Activated naive CD8-positive, alpha-beta T cell (primary cell): ENCODE measurements around the gene EFNB3.
A peak's percentile ranks its signal among the peaks of the same experiment; 100 is the strongest.

ENCODE experiments used
- H3K27ac Mint-ChIP-seq: one replicate; pipeline ENCODE4 v1.8.0; 2021; ENCODE audit warnings: mixed read lengths
- H3K27me3 Mint-ChIP-seq: one replicate; pipeline ENCODE4 v1.8.0; 2021; ENCODE audit warnings: mixed read lengths
- H3K36me3 Mint-ChIP-seq: one replicate; pipeline ENCODE4 v1.8.0; 2021; ENCODE audit warnings: mixed read lengths
- H3K4me1 Mint-ChIP-seq: one replicate; pipeline ENCODE4 v1.8.0; 2021; ENCODE audit warnings: low read depth, mixed read lengths
- H3K4me3 Mint-ChIP-seq: one replicate; pipeline ENCODE4 v1.8.0; 2021; ENCODE audit warnings: mild to moderate bottlenecking, mixed read lengths
- H3K9me3 Mint-ChIP-seq: one replicate; pipeline ENCODE4 v1.8.0; 2021; ENCODE audit warnings: low read depth, mixed read lengths

EFNB3 gene

GRCh38 chr17:7704601-7705268, at the start of gene EFNB3:
Gene EFNB3, plus strand, starts transcription at chr17:7705202. Its CDS starts 397 bp downstream, at chr17:7705599.
- Mint-ChIP-seq H3K36me3 (peaks cover 15% of the 10 kb centered on the region), H3K9me3 (no peaks in the 10 kb centered on the region), H3K4me1 (peaks cover 13% of the 10 kb centered on the region), H3K27me3 (peaks cover 16% of the 10 kb centered on the region), H3K4me3 (peak within 1 kb of the TSS; percentile 83), H3K27ac (no peak within 1 kb of the TSS)

GRCh38 chr17:7655541-7655840, 49.5 kb upstream of the EFNB3 start:
- Mint-ChIP-seq H3K4me3 (no peak overlapping the region), H3K27me3 (no peaks in the 10 kb centered on the region), H3K36me3 (no peaks in the 10 kb centered on the region), H3K27ac (no peak overlapping the region), H3K9me3 (no peaks in the 10 kb centered on the region), H3K4me1 (peaks cover 6% of the 10 kb centered on the region)

- Mint-ChIP-seq H3K4me1 (no peaks in the 10 kb centered on the region), H3K9me3 (no peaks in the 10 kb centered on the region), H3K27ac (no peak overlapping the region), H3K4me3 (no peak overlapping the region), H3K36me3 (no peaks in the 10 kb centered on the region), H3K27me3 (no peaks in the 10 kb centered on the region)
Observed at GRCh38 chr17:7656958-7657609, 47.9 kb upstream of the EFNB3 start.

DNA sequence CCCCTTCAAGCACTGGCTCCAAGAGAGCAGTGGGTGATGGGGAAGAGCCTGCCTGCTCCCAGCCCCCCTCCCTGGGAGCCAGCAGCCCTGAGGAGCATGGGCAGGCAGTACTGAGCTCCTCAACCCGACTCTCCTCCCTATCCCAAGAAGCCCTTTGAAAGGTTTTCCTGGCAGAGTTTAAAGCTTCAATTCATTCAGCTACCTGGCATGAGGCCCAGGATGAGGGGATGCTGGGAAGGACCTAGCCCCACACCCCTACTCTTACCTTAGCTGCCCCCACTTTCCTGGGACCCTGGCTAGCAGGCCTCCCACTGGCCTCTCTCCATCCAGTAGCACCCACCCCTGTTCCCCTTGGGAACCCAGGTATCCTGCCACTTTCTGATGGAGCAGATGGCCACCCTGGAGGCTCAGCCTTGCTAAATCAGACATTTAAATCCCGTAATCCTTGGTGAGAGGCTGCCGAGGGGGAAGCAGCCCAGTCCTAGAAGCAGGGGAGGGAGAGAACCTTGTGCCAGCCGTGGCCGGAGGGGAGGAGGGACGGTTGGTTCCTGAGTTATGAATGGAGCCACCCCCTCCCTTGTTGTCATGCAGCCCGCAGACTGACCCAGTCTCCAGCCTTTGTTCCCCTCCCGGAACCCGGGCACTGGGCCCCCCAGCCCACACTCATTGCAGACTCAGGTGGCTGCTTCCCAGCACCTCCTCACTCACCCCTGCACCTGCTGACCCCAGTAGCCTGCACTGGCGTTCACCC, 37.2 kb upstream of the EFNB3 start:
- Mint-ChIP-seq H3K27ac (no peak overlapping the region), H3K36me3 (peaks cover 2% of the 10 kb centered on the region), H3K27me3 (no peaks in the 10 kb centered on the region), H3K4me1 (no peaks in the 10 kb centered on the region), H3K9me3 (no peaks in the 10 kb centered on the region), H3K4me3 (no peak overlapping the region)

GRCh38 chr17:7668482-7668881, 36.5 kb upstream of the EFNB3 start:
- Mint-ChIP-seq H3K27ac (no peak overlapping the region), H3K27me3 (no peaks in the 10 kb centered on the region), H3K36me3 (peaks cover 7% of the 10 kb centered on the region), H3K4me1 (no peaks in the 10 kb centered on the region), H3K9me3 (no peaks in the 10 kb centered on the region), H3K4me3 (no peak overlapping the region)

GRCh38 chr17:7673239-7673638, 31.8 kb upstream of the EFNB3 start:
- Mint-ChIP-seq H3K27me3 (no peaks in the 10 kb centered on the region), H3K4me1 (peaks cover 1% of the 10 kb centered on the region), H3K4me3 (no peak overlapping the region), H3K9me3 (no peaks in the 10 kb centered on the region), H3K36me3 (peaks cover 11% of the 10 kb centered on the region), H3K27ac (no peak overlapping the region)

- H3K27me3 Mint-ChIP-seq: no peaks in the 10 kb centered on the region
- H3K36me3 Mint-ChIP-seq: peaks cover 11% of the 10 kb centered on the region
- peaks cover 3% of the 10 kb centered on the region for H3K4me1 Mint-ChIP-seq
- H3K9me3 Mint-ChIP-seq: no peaks in the 10 kb centered on the region
- H3K4me3 Mint-ChIP-seq: no peak overlapping the region
- H3K27ac Mint-ChIP-seq: no peak overlapping the region
Observed at GRCh38 chr17:7674934-7675333, 30.1 kb upstream of the EFNB3 start.

- Mint-ChIP-seq H3K27me3 (no peaks in the 10 kb centered on the region), H3K36me3 (peaks cover 11% of the 10 kb centered on the region), H3K4me3 (no peak overlapping the region), H3K27ac (no peak overlapping the region), H3K4me1 (peaks cover 5% of the 10 kb centered on the region), H3K9me3 (no peaks in the 10 kb centered on the region)
Observed at GRCh38 chr17:7676533-7676932, 28.5 kb upstream of the EFNB3 start.

GRCh38 chr17:7677388-7678067, 27.5 kb upstream of the EFNB3 start:
- Mint-ChIP-seq H3K27ac (no peak overlapping the region), H3K4me1 (peaks cover 8% of the 10 kb centered on the region), H3K9me3 (no peaks in the 10 kb centered on the region), H3K36me3 (peaks cover 11% of the 10 kb centered on the region), H3K27me3 (no peaks in the 10 kb centered on the region), H3K4me3 (no peak overlapping the region)

DNA sequence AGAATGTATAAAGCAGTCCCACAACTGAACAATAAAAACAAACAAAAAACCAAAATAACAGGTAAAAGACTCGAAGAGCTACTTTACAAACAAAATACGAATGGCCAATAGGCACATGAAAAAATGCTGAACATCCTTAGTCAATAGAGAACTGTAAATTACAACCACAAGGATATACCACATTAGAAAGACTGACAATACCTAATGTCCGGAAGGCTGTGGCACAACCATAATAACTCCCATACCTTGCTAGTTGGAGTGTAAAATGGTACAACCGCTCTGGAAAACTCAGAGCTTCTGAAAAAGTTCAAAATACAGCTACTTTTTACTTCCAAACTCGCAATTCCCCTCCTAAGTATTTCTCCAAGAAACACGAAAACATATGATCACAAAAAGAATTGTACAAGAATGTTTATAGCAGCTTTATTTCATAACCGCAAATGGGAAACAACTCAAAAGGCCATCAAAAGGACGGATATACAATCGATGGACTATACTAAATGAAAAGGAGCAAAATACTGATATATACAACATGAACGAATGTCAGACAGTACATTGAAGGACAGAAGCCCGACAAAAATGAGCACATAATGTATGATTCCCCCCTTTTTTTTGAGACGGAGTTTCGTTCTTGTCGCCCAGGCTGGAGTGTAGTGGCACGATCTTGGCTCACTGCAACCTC, 20.0 kb upstream of the EFNB3 start:
- Mint-ChIP-seq H3K36me3 (peaks cover 6% of the 10 kb centered on the region), H3K4me1 (peaks cover 39% of the 10 kb centered on the region), H3K27me3 (no peaks in the 10 kb centered on the region), H3K27ac (peak overlapping the region; percentile 99), H3K4me3 (peak overlapping the region; percentile 98), H3K9me3 (no peaks in the 10 kb centered on the region)

DNA sequence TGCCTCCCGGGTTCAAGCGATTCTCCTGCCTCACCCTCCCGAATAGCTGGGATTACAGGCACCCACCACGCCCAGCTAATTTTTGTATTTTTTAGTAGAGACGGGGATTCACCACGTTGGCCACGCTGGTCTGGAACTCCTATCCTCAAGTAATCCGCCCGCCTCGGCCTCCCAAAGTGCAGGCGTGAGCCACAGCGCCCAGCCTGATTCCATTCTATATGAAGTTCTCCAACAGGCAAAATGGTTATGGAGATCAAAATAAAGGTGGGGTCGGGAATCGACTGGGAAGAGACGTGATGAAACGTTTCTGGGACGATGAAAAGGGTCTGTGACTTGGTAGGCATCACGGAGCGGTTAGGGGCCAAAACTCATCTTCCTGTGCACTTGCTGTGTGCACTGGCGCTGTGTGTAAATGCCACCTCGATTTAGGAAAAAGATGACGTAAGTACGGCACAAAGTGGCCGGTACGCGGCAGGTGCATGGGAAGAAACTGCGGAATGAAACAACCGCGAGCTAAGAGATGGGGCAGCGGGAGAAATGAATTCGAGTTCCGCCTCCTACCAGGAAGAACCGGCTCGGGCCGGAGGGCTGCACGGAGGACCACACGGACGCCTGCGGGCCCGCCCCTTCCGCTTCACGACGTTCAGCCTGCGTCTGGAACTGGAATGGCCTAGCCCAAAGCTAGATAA, 19.3 kb upstream of the EFNB3 start:
- Mint-ChIP-seq H3K36me3 (peaks cover 9% of the 10 kb centered on the region), H3K27ac (peak overlapping the region; percentile 99), H3K4me3 (peak overlapping the region; percentile 98), H3K27me3 (no peaks in the 10 kb centered on the region), H3K4me1 (peaks cover 41% of the 10 kb centered on the region), H3K9me3 (no peaks in the 10 kb centered on the region)

- Mint-ChIP-seq H3K27ac (peak overlapping the region; percentile 99), H3K4me1 (peaks cover 41% of the 10 kb centered on the region), H3K4me3 (peak overlapping the region; percentile 98), H3K36me3 (peaks cover 9% of the 10 kb centered on the region), H3K9me3 (no peaks in the 10 kb centered on the region), H3K27me3 (no peaks in the 10 kb centered on the region)
Observed at GRCh38 chr17:7686222-7687071, 18.6 kb upstream of the EFNB3 start.

GRCh38 chr17:7687072-7687907, 17.7 kb upstream of the EFNB3 start, which contains the start of gene TP53:
Gene TP53, minus strand, starts transcription at chr17:7687490. Its CDS starts 10,896 bp downstream, at chr17:7676594.
- Mint-ChIP-seq H3K27me3 (no peaks in the 10 kb centered on the region), H3K4me3 (peak within 1 kb of the TSS; percentile 98), H3K9me3 (no peaks in the 10 kb centered on the region), H3K4me1 (peaks cover 39% of the 10 kb centered on the region), H3K36me3 (peaks cover 9% of the 10 kb centered on the region), H3K27ac (peak within 1 kb of the TSS; percentile 99)
